Measurements from ENCODE around the gene ARL13B.
"Not testable (repeated sequence)": the region's sequence is repeated elsewhere in the genome, so short reads cannot be mapped to it uniquely, and the experiment has no call there.

Gene ARL13B

GRCh38 chr3:93979850-93980676, at the start of gene ARL13B:
Gene ARL13B (plus strand): TSS chr3:93980155. CDS start chr3:93980424, 269 bp downstream.
- peak; percentile 96 for DNase-seq (ENCODE audit: low read depth in 2 of 2)

- DNase-seq (ENCODE audit: low read depth in 2 of 2) = no peak
Measured at GRCh38 chr3:93931597-93932229, 48.2 kb upstream of the ARL13B start.

GRCh38 chr3:93934366-93935046, 45.4 kb upstream of the ARL13B start:
- no peak for DNase-seq (ENCODE audit: low read depth in 2 of 2)

- no peak for DNase-seq (ENCODE audit: low read depth in 2 of 2)
Measured at GRCh38 chr3:93936549-93936948, 43.4 kb upstream of the ARL13B start.

GRCh38 chr3:93937485-93937884, 42.5 kb upstream of the ARL13B start:
- not testable (repeated sequence) for DNase-seq (ENCODE audit: low read depth in 2 of 2)

- not testable (repeated sequence) for DNase-seq (ENCODE audit: low read depth in 2 of 2)
Measured at GRCh38 chr3:93949958-93950357, 30.0 kb upstream of the ARL13B start.

- DNase-seq (ENCODE audit: low read depth in 2 of 2) = no peak
Measured at GRCh38 chr3:93961026-93961425, 18.9 kb upstream of the ARL13B start.

- DNase-seq (ENCODE audit: low read depth in 2 of 2) = no peak
Measured at GRCh38 chr3:93961489-93961888, 18.5 kb upstream of the ARL13B start.

GRCh38 chr3:93962798-93963197, 17.2 kb upstream of the ARL13B start:
- no peak for DNase-seq (ENCODE audit: low read depth in 2 of 2)

- DNase-seq (ENCODE audit: low read depth in 2 of 2) = not testable (repeated sequence)
Measured at GRCh38 chr3:93965106-93965505, 14.8 kb upstream of the ARL13B start.

- no peak for DNase-seq (ENCODE audit: low read depth in 2 of 2)
Measured at GRCh38 chr3:93969443-93969842, 10.5 kb upstream of the ARL13B start.

- DNase-seq (ENCODE audit: low read depth in 2 of 2) = no peak
Measured at GRCh38 chr3:93969997-93970396, 10.0 kb upstream of the ARL13B start.

- DNase-seq (ENCODE audit: low read depth in 2 of 2) = peak; percentile 54 to 56
Measured at GRCh38 chr3:93973131-93974126, 6.5 kb upstream of the ARL13B start, which contains the start of gene PROS1. Gene PROS1 (minus strand): TSS chr3:93973896. CDS start chr3:93973749, 147 bp downstream.

GRCh38 chr3:93981649-93982048, 1.7 kb downstream of the ARL13B start:
- DNase-seq (ENCODE audit: low read depth in 2 of 2) = no peak

GRCh38 chr3:93983408-93983807, 3.5 kb downstream of the ARL13B start:
- DNase-seq (ENCODE audit: low read depth in 2 of 2) = no peak

GRCh38 chr3:93984618-93985017, 4.7 kb downstream of the ARL13B start:
- no peak for DNase-seq (ENCODE audit: low read depth in 2 of 2)

GRCh38 chr3:93988283-93988682, 8.3 kb downstream of the ARL13B start:
- DNase-seq (ENCODE audit: low read depth in 2 of 2) = no peak

- no peak for DNase-seq (ENCODE audit: low read depth in 2 of 2)
Measured at GRCh38 chr3:93988764-93989163, 8.8 kb downstream of the ARL13B start.

- no peak for DNase-seq (ENCODE audit: low read depth in 2 of 2)
Measured at GRCh38 chr3:93989241-93989640, 9.3 kb downstream of the ARL13B start.

GRCh38 chr3:93991631-93992030, 11.7 kb downstream of the ARL13B start:
- DNase-seq (ENCODE audit: low read depth in 2 of 2) = no peak

GRCh38 chr3:93992207-93992606, 12.3 kb downstream of the ARL13B start:
- no peak for DNase-seq (ENCODE audit: low read depth in 2 of 2)
